Smooth muscle cell (in vitro differentiated cells): ENCODE measurements around the gene OSMR. TPM values are rescaled to one million over a fixed set of nuclear protein-coding genes. Genes with fewer than 3 reads are reported as not detected.

ENCODE experiments used
- DNase-seq: peaks from one replicate; lab custom pipeline; 2025; ENCODE audit not compliant: unreplicated experiment; lab: John Stamatoyannopoulos, UW
- H2AFZ ChIP-seq: fragments of 200-600 bp; sonication (generic); 2 replicates; pipeline ENCODE4 v1.6.0; 2016; ENCODE audit warnings: antibody characterized with exemption, low read depth, mild to moderate bottlenecking
- H3F3A ChIP-seq: fragments of 200-600 bp; sonication (generic); 2 replicates; pipeline ENCODE4 v1.6.0; 2017; ENCODE audit warnings: antibody characterized with exemption, low read depth
- H3K27ac ChIP-seq: fragments of 200-600 bp; sonication (generic); 2 replicates; pipeline ENCODE4 v1.5.1; 2016; ENCODE audit warnings: low read depth, mild to moderate bottlenecking
- H3K27me3 ChIP-seq: fragments of 200-600 bp; sonication (generic); 2 replicates; pipeline ENCODE4 v1.6.1; 2016; ENCODE audit warnings: low read depth, mild to moderate bottlenecking
- H3K36me3 ChIP-seq: fragments of 200-600 bp; sonication (generic); 2 replicates; pipeline ENCODE4 v1.5.1; 2016; ENCODE audit warnings: low read depth
- H3K4me1 ChIP-seq: fragments of 200-600 bp; sonication (generic); 2 replicates; pipeline ENCODE4 v1.5.1; 2016; ENCODE audit warnings: low read depth
- H3K4me2 ChIP-seq: fragments of 200-600 bp; sonication (generic); 2 replicates; pipeline ENCODE4 v1.6.0; 2016; ENCODE audit warnings: mild to moderate bottlenecking
- H3K4me3 ChIP-seq: fragments of 200-600 bp; sonication (generic); 2 replicates; pipeline ENCODE4 v1.5.1; 2016; ENCODE audit warnings: mild to moderate bottlenecking
- H3K79me2 ChIP-seq: fragments of 200-600 bp; sonication (generic); 2 replicates; pipeline ENCODE4 v1.6.0; 2016; ENCODE audit warnings: low read depth, mild to moderate bottlenecking
- H3K9ac ChIP-seq: fragments of 200-600 bp; sonication (generic); 2 replicates; pipeline ENCODE4 v1.6.0; 2016; ENCODE audit warnings: low read depth
- H3K9me3 ChIP-seq: fragments of 200-600 bp; sonication (generic); replicated peaks from 2 replicates; pipeline ENCODE4 v1.5.1; 2016; ENCODE audit warnings: low read depth
- H4K20me1 ChIP-seq: fragments of 200-600 bp; sonication (generic); 2 replicates; pipeline ENCODE4 v1.6.0; 2016; ENCODE audit warnings: low read depth
- CTCF ChIP-seq: fragments of 200-600 bp; sonication (generic); IDR thresholded peaks from 2 replicates; pipeline ENCODE4 v1.5.1; 2017; ENCODE audit warnings: borderline replicate concordance, mild to moderate bottlenecking, antibody characterized with exemption; ENCODE audit not compliant: insufficient read depth, poor library complexity, severe bottlenecking
- WGBS: methylation state at CpG from one replicate; pipeline ENCODE4 v1.1.7; 2016; ENCODE audit warnings: low lambda C conversion rate; 5-methylcytosine and 5-hydroxymethylcytosine counted together
- polyA plus RNA-seq: library from polyadenylated mRNA; unstranded; fragments of >200 nt; fragmentation: Nextera tagmentation; extraction: Ambion mirVana; gene quantifications from 2 replicates; pipeline ENCODE4 v1.2.1, GENCODE V29; 2016
- total RNA-seq: library from RNA; depleted of rRNA; stranded (reverse); fragments of >200 nt; gene quantifications from 2 replicates; pipeline ENCODE4 v1.2.3, GENCODE V29; 2014

OSMR gene
- total and polyA plus RNA-seq, 2 experiments from 2014 or later, result 31.8 to 52.5 TPM

- Histone ChIP-seq H3K36me3 (peaks cover 3% of the 10 kb centered on the region), H3K4me2 (no peak overlapping the region), H3K9ac (no peak overlapping the region), H3K4me1 (no peaks in the 10 kb centered on the region), H4K20me1 (no peaks in the 10 kb centered on the region), H3K9me3 (no peaks in the 10 kb centered on the region), H3K27me3 (no peaks in the 10 kb centered on the region), H2AFZ (no peak overlapping the region), H3K27ac (peak overlapping the region; percentile 33), H3K79me2 (no peaks in the 10 kb centered on the region), H3K4me3 (no peak overlapping the region), H3F3A (no peaks in the 10 kb centered on the region)
- DNase-seq, result no peak
- TF ChIP-seq CTCF, result no peak
- 55% methylated on average over 4 of the region's 4 CpGs for whole genome bisulfite sequencing
Measured at GRCh38 chr5:38827525-38827924, 18.3 kb upstream of the OSMR start.

GRCh38 chr5:38830521-38831051, 15.2 kb upstream of the OSMR start:
- H3K27ac ChIP-seq, result no peak overlapping the region
- H3K27me3 ChIP-seq, result no peaks in the 10 kb centered on the region
- TF ChIP-seq CTCF, result no peak
- WGBS, result 96% methylated on average over 3 of the region's 3 CpGs
- no peak for DNase-seq
- H3F3A ChIP-seq, result peaks cover 3% of the 10 kb centered on the region
- no peaks in the 10 kb centered on the region for H3K9me3 ChIP-seq
- H3K36me3 ChIP-seq, result peaks cover 3% of the 10 kb centered on the region
- no peak overlapping the region for H3K4me3 ChIP-seq
- H3K9ac ChIP-seq, result no peak overlapping the region
- H3K4me1 ChIP-seq, result no peaks in the 10 kb centered on the region
- H2AFZ ChIP-seq, result no peak overlapping the region
- no peaks in the 10 kb centered on the region for H4K20me1 ChIP-seq
- H3K79me2 ChIP-seq, result no peaks in the 10 kb centered on the region
- H3K4me2 ChIP-seq, result no peak overlapping the region

- no peak for TF ChIP-seq CTCF
- no peaks in the 10 kb centered on the region for H3K79me2 ChIP-seq
- H3K27me3 ChIP-seq, result no peaks in the 10 kb centered on the region
- no peak overlapping the region for H3K4me2 ChIP-seq
- H3K4me1 ChIP-seq, result no peaks in the 10 kb centered on the region
- H3K9ac ChIP-seq, result no peak overlapping the region
- DNase-seq, result no peak
- no peaks in the 10 kb centered on the region for H4K20me1 ChIP-seq
- H3K27ac ChIP-seq, result no peak overlapping the region
- 90% methylated on average over 5 of the region's 5 CpGs for WGBS
- H3K4me3 ChIP-seq, result no peak overlapping the region
- no peaks in the 10 kb centered on the region for H3K9me3 ChIP-seq
- peaks cover 3% of the 10 kb centered on the region for H3K36me3 ChIP-seq
- peaks cover 3% of the 10 kb centered on the region for H3F3A ChIP-seq
- no peak overlapping the region for H2AFZ ChIP-seq
Measured at GRCh38 chr5:38831117-38831516, 14.7 kb upstream of the OSMR start.

GRCh38 chr5:38831909-38832308, 13.9 kb upstream of the OSMR start:
- H3K79me2 ChIP-seq, result no peaks in the 10 kb centered on the region

More at GRCh38 chr5:38831909-38832308, 13.9 kb upstream of the OSMR start:
- peak; percentile 50 for TF ChIP-seq CTCF
- Histone ChIP-seq H3K4me3 (no peak overlapping the region), H2AFZ (no peak overlapping the region), H3K4me2 (no peak overlapping the region), H3K27ac (no peak overlapping the region), H3K9ac (no peak overlapping the region), H3K27me3 (no peaks in the 10 kb centered on the region), H3K4me1 (no peaks in the 10 kb centered on the region), H4K20me1 (no peaks in the 10 kb centered on the region), H3F3A (peaks cover 3% of the 10 kb centered on the region), H3K36me3 (peaks cover 3% of the 10 kb centered on the region), H3K9me3 (no peaks in the 10 kb centered on the region)
- DNase-seq, result no peak
- WGBS, result 14% methylated on average over 2 of the region's 3 CpGs
